Caco-2 (cell line): ENCODE results near the gene PCDHGC4. TPM values are rescaled to one million over a fixed set of nuclear protein-coding genes. Genes with fewer than 3 reads are reported as not detected.

Experiments used
- BruUV-seq: library from RNA; stranded (reverse); fragments of 400-500 nt; replicated peaks from 2 replicates; lab custom pipeline; 2021; lab: Mats Ljungman, UMichigan
- CTCF ChIA-PET: fragments of 300-600 bp; sonication (Branson Sonifier 250); formaldehyde crosslinking; loops from one replicate; lab custom pipeline; 2022; ENCODE audit warnings: antibody characterized with exemption; lab: Charles Lee
- POLR2A ChIA-PET: fragments of 300-600 bp; sonication (Branson Sonifier 250); formaldehyde crosslinking; loops from one replicate; lab custom pipeline; 2022; ENCODE audit warnings: antibody characterized with exemption; lab: Charles Lee
- DNase-seq, 2 experiments: peaks; one replicate each; pipeline versions ENCODE4 v3.0.0 to v3.0.0-alpha.2; 2020 to 2022
- H3K27me3 ChIP-seq: replicated peaks from 2 replicates; pipeline ENCODE4 v1.6.0; 2011; ENCODE audit warnings: low read length; ENCODE audit not compliant: control insufficient read depth, insufficient read depth
- H3K36me3 ChIP-seq: 2 replicates; pipeline ENCODE4 v1.5.1; 2011; ENCODE audit warnings: low read length; ENCODE audit not compliant: control insufficient read depth, insufficient read depth
- H3K4me1 ChIP-seq: fragments of 250-450 bp; sonication (Bioruptor Pico); 2 replicates; pipeline ENCODE4 v1.5.1; 2020; ENCODE audit warnings: mild to moderate bottlenecking
- H3K4me3 ChIP-seq: 2 replicates; pipeline ENCODE4 v1.5.1; 2011; ENCODE audit warnings: low read depth, mild to moderate bottlenecking, control low read depth, low read length
- H3K9me3 ChIP-seq: fragments of 250-450 bp; sonication (Bioruptor Pico); 2 replicates; pipeline ENCODE4 v1.5.1; 2020; ENCODE audit warnings: mild to moderate bottlenecking, moderate library complexity
- H3K27ac Mint-ChIP-seq: one replicate; pipeline ENCODE4 v1.8.0; 2022; ENCODE audit warnings: mixed read lengths; ENCODE audit not compliant: unreplicated experiment
- H3K27me3 Mint-ChIP-seq: one replicate; pipeline ENCODE4 v1.8.0; 2022; ENCODE audit warnings: mixed read lengths; ENCODE audit not compliant: insufficient read depth, unreplicated experiment
- H3K36me3 Mint-ChIP-seq: one replicate; pipeline ENCODE4 v1.8.0; 2022; ENCODE audit warnings: mild to moderate bottlenecking, mixed read lengths; ENCODE audit not compliant: insufficient read depth, unreplicated experiment
- H3K4me1 Mint-ChIP-seq: one replicate; pipeline ENCODE4 v1.8.0; 2022; ENCODE audit warnings: low read depth, mixed read lengths; ENCODE audit not compliant: unreplicated experiment
- H3K4me3 Mint-ChIP-seq: one replicate; pipeline ENCODE4 v1.8.0; 2022; ENCODE audit warnings: mild to moderate bottlenecking, moderate library complexity, mixed read lengths; ENCODE audit not compliant: unreplicated experiment
- H3K9me3 Mint-ChIP-seq: one replicate; pipeline ENCODE4 v1.8.0; 2022; ENCODE audit warnings: mixed read lengths; ENCODE audit not compliant: unreplicated experiment
- intact Hi-C: fragments of 100-400 bp; cut with micrococcal nuclease; formaldehyde crosslinking; loops from one replicate; pipeline ENCODE4 v1.10.0; 2022; ENCODE audit not compliant: unreplicated experiment
- total RNA-seq: library from RNA; stranded (reverse); gene quantifications from 2 replicates; pipeline ENCODE4 v1.2.3, GENCODE V29; 2022
- TF ChIP-seq, protein P1 (sequence below), 2 experiments: fragments of 200-600 bp in 1 of 2; IDR thresholded peaks; 1 replicate in 1 of 2; 2 replicates in 1 of 2; pipeline versions ENCODE4 v1.5.1 to v1.8.0; 2011 to 2022; ENCODE audit warnings: antibody characterized with exemption in 1 of 2, control low read depth in 1 of 2, inconsistent platforms in 1 of 2, low read depth in 1 of 2, low read length in 1 of 2, mild to moderate bottlenecking in 1 of 2, moderate library complexity in 1 of 2; ENCODE audit not compliant: insufficient read depth in 1 of 2, severe bottlenecking in 1 of 2, unreplicated experiment in 1 of 2

Gene PCDHGC4
- total RNA-seq, 1 experiment from 2014 or later = 0.39 TPM

- Histone ChIP-seq H3K36me3 (no peaks in the 10 kb centered on the region), H3K9me3 (no peaks in the 10 kb centered on the region), H3K4me1 (no peaks in the 10 kb centered on the region), H3K27me3 (no peaks in the 10 kb centered on the region), H3K4me3 (no peak overlapping the region)
- no TSS peak for BruUV-seq
- ChIA-PET POLR2A (no interaction called here), CTCF (no interaction called here)
- Mint-ChIP-seq H3K27ac (no peak overlapping the region), H3K9me3 (no peaks in the 10 kb centered on the region), H3K4me1 (peaks cover 7% of the 10 kb centered on the region), H3K27me3 (peaks cover 6% of the 10 kb centered on the region), H3K36me3 (peaks cover 6% of the 10 kb centered on the region), H3K4me3 (no peak overlapping the region)
- intact Hi-C loops = no loop called here
- no peak for DNase-seq
- TF ChIP-seq, protein P1, sequence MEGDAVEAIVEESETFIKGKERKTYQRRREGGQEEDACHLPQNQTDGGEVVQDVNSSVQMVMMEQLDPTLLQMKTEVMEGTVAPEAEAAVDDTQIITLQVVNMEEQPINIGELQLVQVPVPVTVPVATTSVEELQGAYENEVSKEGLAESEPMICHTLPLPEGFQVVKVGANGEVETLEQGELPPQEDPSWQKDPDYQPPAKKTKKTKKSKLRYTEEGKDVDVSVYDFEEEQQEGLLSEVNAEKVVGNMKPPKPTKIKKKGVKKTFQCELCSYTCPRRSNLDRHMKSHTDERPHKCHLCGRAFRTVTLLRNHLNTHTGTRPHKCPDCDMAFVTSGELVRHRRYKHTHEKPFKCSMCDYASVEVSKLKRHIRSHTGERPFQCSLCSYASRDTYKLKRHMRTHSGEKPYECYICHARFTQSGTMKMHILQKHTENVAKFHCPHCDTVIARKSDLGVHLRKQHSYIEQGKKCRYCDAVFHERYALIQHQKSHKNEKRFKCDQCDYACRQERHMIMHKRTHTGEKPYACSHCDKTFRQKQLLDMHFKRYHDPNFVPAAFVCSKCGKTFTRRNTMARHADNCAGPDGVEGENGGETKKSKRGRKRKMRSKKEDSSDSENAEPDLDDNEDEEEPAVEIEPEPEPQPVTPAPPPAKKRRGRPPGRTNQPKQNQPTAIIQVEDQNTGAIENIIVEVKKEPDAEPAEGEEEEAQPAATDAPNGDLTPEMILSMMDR (IDR thresholded peaks at IDR 0.05; ENCODE audit: insufficient read depth in 1 of 2, low read depth in 1 of 2, low read length in 1 of 2, severe bottlenecking in 1 of 2, unreplicated experiment in 1 of 2) = no peak
Measured at GRCh38 chr5:141494761-141495452, 10.1 kb downstream of the PCDHGC4 start.

DNA sequence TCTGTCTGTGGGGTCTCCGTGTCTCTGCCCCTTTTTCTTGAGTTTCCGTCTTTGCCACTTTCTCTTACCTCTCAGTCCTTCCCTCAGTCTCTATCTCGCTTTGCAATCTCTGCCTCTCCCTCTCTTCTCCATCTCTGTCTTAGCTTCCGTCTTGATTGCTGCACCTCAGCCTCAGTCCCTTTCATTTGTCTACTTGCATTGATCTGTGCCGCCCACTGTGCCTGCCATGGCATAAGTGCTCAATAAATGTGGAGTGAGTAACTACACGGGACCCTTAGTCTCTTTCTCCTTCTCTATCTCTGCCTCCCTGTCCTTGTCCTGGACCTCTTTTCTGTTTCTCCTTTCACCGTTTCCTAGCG lies 10.6 kb downstream of the PCDHGC4 start:
- no peaks in the 10 kb centered on the region for H3K9me3 Mint-ChIP-seq
- no peaks in the 10 kb centered on the region for H3K4me1 ChIP-seq
- peaks cover 6% of the 10 kb centered on the region for H3K27me3 Mint-ChIP-seq
- H3K9me3 ChIP-seq = no peaks in the 10 kb centered on the region
- H3K4me3 Mint-ChIP-seq = no peak overlapping the region
- CTCF ChIA-PET = no interaction called here
- H3K27me3 ChIP-seq = no peaks in the 10 kb centered on the region
- peaks cover 6% of the 10 kb centered on the region for H3K36me3 Mint-ChIP-seq
- POLR2A ChIA-PET = no interaction called here
- no peaks in the 10 kb centered on the region for H3K36me3 ChIP-seq
- H3K4me1 Mint-ChIP-seq = peaks cover 7% of the 10 kb centered on the region
- DNase-seq = no peak
- H3K4me3 ChIP-seq = no peak overlapping the region
- intact Hi-C loops = no loop called here
- TF ChIP-seq, protein P1 (IDR thresholded peaks at IDR 0.05; ENCODE audit: insufficient read depth in 1 of 2, low read depth in 1 of 2, low read length in 1 of 2, severe bottlenecking in 1 of 2, unreplicated experiment in 1 of 2) = no peak
- H3K27ac Mint-ChIP-seq = no peak overlapping the region
- no TSS peak for BruUV-seq

DNA sequence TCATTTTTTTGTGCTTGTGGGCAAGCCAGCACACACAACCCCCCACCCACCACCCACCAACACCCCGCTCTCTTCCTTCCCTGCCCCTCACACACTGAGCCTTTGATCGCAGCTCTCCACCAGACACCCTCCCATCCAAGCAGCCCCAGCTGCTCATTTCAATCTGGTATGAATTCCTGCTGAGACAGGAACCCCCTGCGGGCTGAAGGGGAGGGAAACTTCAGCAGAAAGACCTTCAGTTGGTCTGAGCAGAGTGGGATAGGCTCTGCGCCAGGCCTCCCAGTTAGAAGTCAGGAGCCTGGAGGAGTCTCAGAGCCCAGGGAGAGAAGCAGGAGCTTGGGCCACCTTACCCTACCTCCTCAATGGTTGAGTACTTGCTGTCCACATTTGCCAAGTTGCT lies 11.2 kb downstream of the PCDHGC4 start:
- Mint-ChIP-seq H3K27me3 (peaks cover 6% of the 10 kb centered on the region), H3K9me3 (no peaks in the 10 kb centered on the region), H3K27ac (no peak overlapping the region), H3K4me1 (peaks cover 7% of the 10 kb centered on the region), H3K36me3 (peaks cover 6% of the 10 kb centered on the region), H3K4me3 (no peak overlapping the region)
- H3K36me3 ChIP-seq = no peaks in the 10 kb centered on the region
- no peaks in the 10 kb centered on the region for H3K27me3 ChIP-seq
- no peak overlapping the region for H3K4me3 ChIP-seq
- TF ChIP-seq, protein P1 (IDR thresholded peaks at IDR 0.05; ENCODE audit: insufficient read depth in 1 of 2, low read depth in 1 of 2, low read length in 1 of 2, severe bottlenecking in 1 of 2, unreplicated experiment in 1 of 2) = no peak
- no peak for DNase-seq
- ChIA-PET POLR2A (no interaction called here), CTCF (interaction anchor here (0.6 to 0.7 kb wide), 2 partner anchors 68 to 380 kb away, joined by 3 to 6 read pairs; no protein-coding TSS in a partner anchor)
- H3K9me3 ChIP-seq = no peaks in the 10 kb centered on the region
- no peaks in the 10 kb centered on the region for H3K4me1 ChIP-seq
- intact Hi-C loops = no loop called here
- no TSS peak for BruUV-seq
